ENCODE results near the gene PLEKHA1. TPM values are rescaled to one million over a fixed set of nuclear protein-coding genes. Genes with fewer than 3 reads are reported as not detected.

The PLEKHA1 gene
- total and polyA plus RNA-seq, 2 of the 13 experiments (the other 11 are each of a cell fraction or from before 2014, with no cell fraction given): 32.2 to 53.3 TPM

- intact Hi-C loops (cut with micrococcal nuclease; ENCODE audit: unreplicated experiment): no loop called here
- no peak overlapping the region for H3K27ac ChIP-seq (ENCODE audit: extremely low read length, insufficient read depth, low read length)
- TF ChIP-seq, protein P1, sequence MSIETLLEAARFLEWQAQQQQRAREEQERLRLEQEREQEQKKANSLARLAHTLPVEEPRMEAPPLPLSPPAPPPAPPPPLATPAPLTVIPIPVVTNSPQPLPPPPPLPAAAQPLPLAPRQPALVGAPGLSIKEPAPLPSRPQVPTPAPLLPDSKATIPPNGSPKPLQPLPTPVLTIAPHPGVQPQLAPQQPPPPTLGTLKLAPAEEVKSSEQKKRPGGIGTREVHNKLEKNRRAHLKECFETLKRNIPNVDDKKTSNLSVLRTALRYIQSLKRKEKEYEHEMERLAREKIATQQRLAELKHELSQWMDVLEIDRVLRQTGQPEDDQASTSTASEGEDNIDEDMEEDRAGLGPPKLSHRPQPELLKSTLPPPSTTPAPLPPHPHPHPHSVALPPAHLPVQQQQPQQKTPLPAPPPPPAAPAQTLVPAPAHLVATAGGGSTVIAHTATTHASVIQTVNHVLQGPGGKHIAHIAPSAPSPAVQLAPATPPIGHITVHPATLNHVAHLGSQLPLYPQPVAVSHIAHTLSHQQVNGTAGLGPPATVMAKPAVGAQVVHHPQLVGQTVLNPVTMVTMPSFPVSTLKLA (IDR thresholded peaks at IDR 0.05): 0 out of 2 replicates have a peak, but pooled peaks have one; percentile 17
- no peak for TF ChIP-seq MTF2 (CRISPR knock-in tag; IDR thresholded peaks at IDR 0.05; ENCODE audit: borderline replicate concordance)
Measured at GRCh38 chr10:122458693-122459092, 84.2 kb downstream of the PLEKHA1 start.

DNA sequence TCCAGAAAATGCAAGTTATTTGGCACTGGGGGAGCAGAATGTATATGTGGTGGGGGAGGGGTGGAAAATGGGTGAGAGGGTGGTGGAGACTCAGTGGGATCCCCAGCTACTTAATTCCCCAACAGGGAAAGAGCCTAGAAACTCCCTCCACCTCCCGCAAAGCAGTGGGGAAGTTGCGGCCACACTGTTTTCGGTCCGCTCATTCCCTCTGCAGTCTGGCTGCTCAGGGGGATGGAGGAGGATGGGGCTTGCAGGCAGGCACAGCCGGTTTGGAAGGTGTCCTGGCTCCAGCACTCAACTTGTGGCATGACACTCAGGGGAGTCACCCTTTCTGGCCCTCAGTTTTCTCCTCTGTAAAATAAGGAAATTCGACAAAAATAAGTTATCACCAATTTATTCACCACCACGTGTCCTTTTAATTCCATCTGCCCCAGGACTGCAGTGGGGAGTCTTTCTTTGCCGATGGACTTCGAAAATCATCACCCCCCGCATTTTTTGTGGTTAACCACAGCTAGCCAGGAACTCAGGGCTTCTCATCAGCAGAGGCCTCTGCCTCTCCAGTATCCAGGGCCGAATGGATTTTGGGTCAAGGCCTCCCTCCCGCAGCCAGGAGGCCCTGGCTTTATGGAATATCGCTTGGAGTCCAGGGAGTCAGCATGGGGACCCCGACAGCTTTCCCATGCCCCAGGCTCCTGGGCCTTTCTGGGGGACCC is 85.2 kb downstream of the PLEKHA1 start:
- Histone ChIP-seq H3K79me2 (ENCODE audit: insufficient read depth, low read length) (no peaks in the 10 kb centered on the region), H3K27me3 (ENCODE audit: control insufficient read depth in 1 of 2, insufficient read depth in 2 of 2, low read length in 2 of 2) (peaks cover 8 to 77% of the 10 kb centered on the region in 2 experiments), H3K9ac (ENCODE audit: insufficient read depth, low read depth, low read length) (no peak overlapping the region), H3K36me3 (replicated peaks in 1 of 2; ENCODE audit: control insufficient read depth in 1 of 2, insufficient read depth in 2 of 2, low read length in 2 of 2) (no peaks in the 10 kb centered on the region), H3K27ac (ENCODE audit: extremely low read length, insufficient read depth, low read length) (no peak overlapping the region), H2AFZ (ENCODE audit: low read length) (no peak overlapping the region), H3K4me3 (replicated peaks in 1 of 3; ENCODE audit: insufficient read depth in 1 of 3, low read depth in 2 of 3, low read length in 3 of 3) (no peak overlapping the region), H3K4me1 (ENCODE audit: insufficient read depth, low read length) (peaks cover 12% of the 10 kb centered on the region; the same call in 1 of the 2 replicates), H4K20me1 (ENCODE audit: insufficient read depth, low read length) (no peaks in the 10 kb centered on the region), H3K4me2 (ENCODE audit: low read depth, low read length) (no peak overlapping the region), H3K9me3 (ENCODE audit: low read length) (no peaks in the 10 kb centered on the region)
- FAIRE-seq (no peak), ATAC-seq (no peak), DNase-seq (ENCODE audit: low spot score) (no peak)
- BruUV-seq (replicated peaks): no TSS peak
- intact Hi-C loops (cut with micrococcal nuclease; ENCODE audit: unreplicated experiment): no loop called here
- 39% methylated on average over 10 of the region's 14 CpGs for WGBS (ENCODE audit: low lambda C conversion rate)
- CTCF ChIA-PET (ENCODE audit: low intra/inter-chr PET ratio, low total read pairs): no interaction called here
- in situ Hi-C loops (cut with HindIII; ENCODE audit: extremely low pct_ligation_motif_present, low pct_unique_long_range_greater_than_20kb): no loop called here
- POLR2A ChIA-PET: no interaction called here
- TF ChIP-seq ZSCAN22 (CRISPR knock-in tag; IDR thresholded peaks at IDR 0.05) (no peak), ZNF326 (CRISPR knock-in tag; IDR thresholded peaks at IDR 0.05; ENCODE audit: borderline replicate concordance) (no peak), ZSCAN31 (CRISPR knock-in tag; IDR thresholded peaks at IDR 0.05; ENCODE audit: low read depth) (no peak), DRAP1 (CRISPR knock-in tag; IDR thresholded peaks at IDR 0.05) (no peak), ZNF879 (CRISPR knock-in tag; IDR thresholded peaks at IDR 0.05) (no peak), ZNF614 (CRISPR knock-in tag; IDR thresholded peaks at IDR 0.05; ENCODE audit: borderline replicate concordance) (no peak), ZMAT3 (CRISPR knock-in tag; conservative IDR thresholded peaks at IDR 0.05) (no peak), ZBTB42 (CRISPR knock-in tag; IDR thresholded peaks at IDR 0.05) (no peak), KLF9 (CRISPR knock-in tag; IDR thresholded peaks at IDR 0.05; ENCODE audit: low read depth) (no peak)
- TF ChIP-seq, protein P2, sequence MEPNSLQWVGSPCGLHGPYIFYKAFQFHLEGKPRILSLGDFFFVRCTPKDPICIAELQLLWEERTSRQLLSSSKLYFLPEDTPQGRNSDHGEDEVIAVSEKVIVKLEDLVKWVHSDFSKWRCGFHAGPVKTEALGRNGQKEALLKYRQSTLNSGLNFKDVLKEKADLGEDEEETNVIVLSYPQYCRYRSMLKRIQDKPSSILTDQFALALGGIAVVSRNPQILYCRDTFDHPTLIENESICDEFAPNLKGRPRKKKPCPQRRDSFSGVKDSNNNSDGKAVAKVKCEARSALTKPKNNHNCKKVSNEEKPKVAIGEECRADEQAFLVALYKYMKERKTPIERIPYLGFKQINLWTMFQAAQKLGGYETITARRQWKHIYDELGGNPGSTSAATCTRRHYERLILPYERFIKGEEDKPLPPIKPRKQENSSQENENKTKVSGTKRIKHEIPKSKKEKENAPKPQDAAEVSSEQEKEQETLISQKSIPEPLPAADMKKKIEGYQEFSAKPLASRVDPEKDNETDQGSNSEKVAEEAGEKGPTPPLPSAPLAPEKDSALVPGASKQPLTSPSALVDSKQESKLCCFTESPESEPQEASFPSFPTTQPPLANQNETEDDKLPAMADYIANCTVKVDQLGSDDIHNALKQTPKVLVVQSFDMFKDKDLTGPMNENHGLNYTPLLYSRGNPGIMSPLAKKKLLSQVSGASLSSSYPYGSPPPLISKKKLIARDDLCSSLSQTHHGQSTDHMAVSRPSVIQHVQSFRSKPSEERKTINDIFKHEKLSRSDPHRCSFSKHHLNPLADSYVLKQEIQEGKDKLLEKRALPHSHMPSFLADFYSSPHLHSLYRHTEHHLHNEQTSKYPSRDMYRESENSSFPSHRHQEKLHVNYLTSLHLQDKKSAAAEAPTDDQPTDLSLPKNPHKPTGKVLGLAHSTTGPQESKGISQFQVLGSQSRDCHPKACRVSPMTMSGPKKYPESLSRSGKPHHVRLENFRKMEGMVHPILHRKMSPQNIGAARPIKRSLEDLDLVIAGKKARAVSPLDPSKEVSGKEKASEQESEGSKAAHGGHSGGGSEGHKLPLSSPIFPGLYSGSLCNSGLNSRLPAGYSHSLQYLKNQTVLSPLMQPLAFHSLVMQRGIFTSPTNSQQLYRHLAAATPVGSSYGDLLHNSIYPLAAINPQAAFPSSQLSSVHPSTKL (CRISPR knock-in tag; IDR thresholded peaks at IDR 0.05): no peak

More at GRCh38 chr10:122458693-122459092, 84.2 kb downstream of the PLEKHA1 start:
- WGBS (ENCODE audit: low lambda C conversion rate): 27% methylated on average over 6 of the region's 6 CpGs
- Histone ChIP-seq H3K4me3 (replicated peaks in 1 of 3; ENCODE audit: insufficient read depth in 1 of 3, low read depth in 2 of 3, low read length in 3 of 3) (no peak overlapping the region), H2AFZ (ENCODE audit: low read length) (no peak overlapping the region), H3K4me1 (ENCODE audit: insufficient read depth, low read length) (peaks cover 12% of the 10 kb centered on the region; the same call in 1 of the 2 replicates), H4K20me1 (ENCODE audit: insufficient read depth, low read length) (no peaks in the 10 kb centered on the region), H3K27me3 (ENCODE audit: control insufficient read depth in 1 of 2, insufficient read depth in 2 of 2, low read length in 2 of 2) (peaks cover 6 to 72% of the 10 kb centered on the region in 2 experiments), H3K9ac (ENCODE audit: insufficient read depth, low read depth, low read length) (no peak overlapping the region), H3K36me3 (replicated peaks in 1 of 2; ENCODE audit: control insufficient read depth in 1 of 2, insufficient read depth in 2 of 2, low read length in 2 of 2) (no peaks in the 10 kb centered on the region), H3K79me2 (ENCODE audit: insufficient read depth, low read length) (no peaks in the 10 kb centered on the region), H3K4me2 (ENCODE audit: low read depth, low read length) (no peak overlapping the region), H3K9me3 (ENCODE audit: low read length) (no peaks in the 10 kb centered on the region)
- ATAC-seq (no peak), DNase-seq (ENCODE audit: low spot score) (no peak), FAIRE-seq (no peak)
- no TSS peak for BruUV-seq (replicated peaks)
- POLR2A ChIA-PET: no interaction called here
- CTCF ChIA-PET (ENCODE audit: low intra/inter-chr PET ratio, low total read pairs): no interaction called here
- in situ Hi-C loops (cut with HindIII; ENCODE audit: extremely low pct_ligation_motif_present, low pct_unique_long_range_greater_than_20kb): no loop called here
